ENCODE measurements around the gene WDCP.
"Not testable (repeated sequence)": the region's sequence is repeated elsewhere in the genome, so short reads cannot be mapped to it uniquely, and the experiment has no call there.

The WDCP gene

DNA sequence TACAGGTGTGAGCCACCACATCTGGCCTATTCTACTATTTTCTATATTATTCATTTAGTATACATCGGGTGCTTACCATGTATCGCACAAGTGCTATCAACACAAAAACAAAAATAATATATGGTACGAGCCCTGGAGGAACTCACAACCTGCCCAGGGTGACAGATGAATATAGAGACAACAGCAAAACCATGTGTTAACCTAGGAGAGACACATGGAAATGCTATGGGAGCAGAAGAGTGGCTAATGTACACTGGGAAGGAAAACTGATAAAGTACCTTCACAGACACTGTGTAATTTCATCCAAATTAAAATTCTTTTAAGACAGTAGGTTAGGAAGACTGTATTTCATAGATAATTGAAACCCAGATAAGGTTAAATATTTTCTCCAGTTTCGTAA, 25.1 kb upstream of the WDCP start:
- FAIRE-seq (no peak), DNase-seq (ENCODE audit: low spot score) (no peak)

DNA sequence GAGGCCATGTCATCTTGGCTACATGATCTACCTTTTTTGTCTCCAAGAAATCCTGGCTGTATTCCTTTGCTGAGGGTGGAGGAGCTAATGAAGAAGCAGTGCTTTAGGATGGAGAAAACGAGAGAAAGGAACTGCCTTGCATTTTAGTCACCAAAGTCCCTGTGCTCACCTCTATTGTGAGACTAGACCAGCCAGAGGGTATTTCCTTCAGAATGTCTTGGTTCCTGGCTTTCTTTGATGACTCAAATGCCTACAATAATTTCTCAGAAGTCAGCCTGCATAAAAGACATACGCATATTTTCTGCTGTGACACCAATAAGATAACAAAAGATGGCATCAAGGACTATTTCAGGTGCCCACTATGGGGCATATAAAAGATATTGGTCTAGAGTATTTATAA, 18.1 kb upstream of the WDCP start:
- FAIRE-seq (no peak), DNase-seq (ENCODE audit: low spot score) (no peak)

DNA sequence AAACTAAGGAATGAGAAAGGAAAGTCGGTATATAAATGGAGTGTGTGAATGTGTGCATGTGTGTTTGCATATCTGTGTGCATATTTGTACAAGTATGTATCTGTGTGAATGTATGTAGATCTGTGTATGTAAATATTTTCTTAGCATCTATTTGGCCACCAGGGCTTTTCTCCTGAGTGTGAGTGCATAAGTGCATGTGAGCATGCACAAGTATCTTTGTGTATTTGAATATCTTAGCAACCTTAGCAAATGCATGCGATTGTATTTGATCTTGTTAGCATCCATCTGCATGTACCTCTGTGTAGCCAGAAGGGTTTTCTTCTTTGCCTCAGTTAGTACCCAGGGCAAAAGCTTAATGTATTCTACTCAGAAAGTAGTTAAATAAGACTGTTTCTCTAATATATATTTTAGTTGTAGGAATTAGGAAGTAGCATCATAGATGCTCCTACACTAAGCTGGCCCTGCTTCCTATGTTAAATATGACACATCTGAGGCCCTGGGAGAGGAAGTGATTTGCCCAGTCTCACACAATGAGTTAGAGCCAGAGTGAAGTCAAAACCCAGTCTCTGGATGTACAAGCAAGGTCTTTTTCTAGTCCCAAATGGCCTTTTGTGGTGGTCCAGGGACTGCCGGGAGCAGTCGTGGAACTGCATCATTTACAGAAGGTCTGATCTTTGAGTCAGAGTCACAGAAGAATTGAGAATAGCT, 11.5 kb upstream of the WDCP start:
- DNase-seq (ENCODE audit: low spot score) (no peak), FAIRE-seq (no peak)

DNA sequence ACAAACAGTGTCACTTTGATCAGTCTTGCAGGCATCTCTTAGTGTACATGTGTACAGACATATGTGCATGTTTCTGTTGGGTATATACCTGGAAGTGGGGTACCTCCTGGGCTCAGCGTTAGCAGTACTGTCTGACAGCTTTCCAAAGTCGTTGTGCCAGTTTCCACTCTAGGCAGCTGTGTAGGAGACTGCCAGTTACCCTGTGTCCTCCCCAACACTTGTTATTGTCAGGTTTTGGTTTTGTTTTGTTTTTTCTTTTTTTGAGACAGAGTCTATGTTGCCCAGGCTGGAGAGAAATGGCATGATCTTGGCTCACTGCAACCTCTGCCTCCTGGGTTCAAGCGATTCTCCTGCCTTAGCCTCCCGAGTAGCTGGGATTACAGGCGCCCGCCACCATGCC, 8.6 kb upstream of the WDCP start:
- no peak for DNase-seq (ENCODE audit: low spot score)
- FAIRE-seq: no peak

- FAIRE-seq (peak; percentile 40), DNase-seq (ENCODE audit: low spot score) (no peak)
Observed at GRCh38 chr2:24054366-24055010, 7.3 kb upstream of the WDCP start.

DNA sequence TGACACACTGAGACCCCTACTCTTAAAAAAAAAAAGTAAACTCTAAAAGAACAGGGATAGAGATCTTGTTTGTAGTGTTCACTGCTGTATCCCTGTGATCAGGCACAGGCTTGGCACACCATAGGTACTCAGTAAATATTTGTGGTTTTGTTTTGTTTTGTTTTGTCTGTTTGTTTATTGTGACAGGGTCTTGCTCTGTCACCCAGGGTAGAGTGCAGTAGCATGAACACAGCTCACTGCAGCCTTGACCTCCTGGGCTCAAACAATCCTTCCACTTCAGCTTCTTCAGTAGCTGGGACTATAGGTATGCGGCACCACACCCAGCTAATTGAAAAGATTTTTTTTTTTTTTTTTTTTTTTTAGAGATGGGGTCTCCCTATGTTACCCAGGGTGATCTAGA, 5.8 kb upstream of the WDCP start:
- no peak for FAIRE-seq
- no peak for DNase-seq (ENCODE audit: low spot score)

- FAIRE-seq (no peak), DNase-seq (ENCODE audit: low spot score) (no peak)
Observed at GRCh38 chr2:24051833-24052232, 4.6 kb upstream of the WDCP start.

- no peak for DNase-seq (ENCODE audit: low spot score)
- FAIRE-seq: no peak
Observed at GRCh38 chr2:24050041-24050979, 3.1 kb upstream of the WDCP start.

DNA sequence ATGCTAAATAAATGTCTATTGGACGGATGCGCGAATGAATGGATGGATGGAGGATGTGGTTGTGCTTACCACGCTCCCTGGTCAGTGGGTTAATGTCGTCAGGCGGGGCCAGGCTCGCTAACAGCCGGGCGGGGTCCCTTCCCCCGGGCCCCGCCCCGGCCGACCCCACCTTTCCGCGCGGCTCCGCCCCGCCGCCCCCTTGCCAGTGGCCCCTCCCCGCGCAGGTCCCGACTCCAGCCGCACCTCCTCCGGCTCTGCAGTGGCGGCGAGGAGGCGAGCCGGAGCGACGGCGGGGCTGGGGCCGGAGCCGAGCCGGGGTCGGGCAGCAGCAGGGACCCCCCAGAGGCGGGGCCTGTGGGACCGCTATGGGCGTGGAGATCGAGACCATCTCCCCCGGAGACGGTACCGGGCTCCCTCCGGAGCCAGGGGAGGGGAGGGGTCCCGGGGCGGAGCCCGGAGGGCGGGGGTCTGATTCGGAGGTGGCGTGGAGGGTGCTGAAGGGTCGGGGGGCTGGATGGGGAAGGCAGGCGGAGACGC, 2.4 kb upstream of the WDCP start, which contains the start of gene FKBP1B:
FKBP1B (plus strand) TSS at position 257 of the 537 bp plus-strand sequence; CDS start at position 366, 109 bp downstream.
- DNase-seq (ENCODE audit: low spot score) (peak; percentile 85), FAIRE-seq (no peak)

DNA sequence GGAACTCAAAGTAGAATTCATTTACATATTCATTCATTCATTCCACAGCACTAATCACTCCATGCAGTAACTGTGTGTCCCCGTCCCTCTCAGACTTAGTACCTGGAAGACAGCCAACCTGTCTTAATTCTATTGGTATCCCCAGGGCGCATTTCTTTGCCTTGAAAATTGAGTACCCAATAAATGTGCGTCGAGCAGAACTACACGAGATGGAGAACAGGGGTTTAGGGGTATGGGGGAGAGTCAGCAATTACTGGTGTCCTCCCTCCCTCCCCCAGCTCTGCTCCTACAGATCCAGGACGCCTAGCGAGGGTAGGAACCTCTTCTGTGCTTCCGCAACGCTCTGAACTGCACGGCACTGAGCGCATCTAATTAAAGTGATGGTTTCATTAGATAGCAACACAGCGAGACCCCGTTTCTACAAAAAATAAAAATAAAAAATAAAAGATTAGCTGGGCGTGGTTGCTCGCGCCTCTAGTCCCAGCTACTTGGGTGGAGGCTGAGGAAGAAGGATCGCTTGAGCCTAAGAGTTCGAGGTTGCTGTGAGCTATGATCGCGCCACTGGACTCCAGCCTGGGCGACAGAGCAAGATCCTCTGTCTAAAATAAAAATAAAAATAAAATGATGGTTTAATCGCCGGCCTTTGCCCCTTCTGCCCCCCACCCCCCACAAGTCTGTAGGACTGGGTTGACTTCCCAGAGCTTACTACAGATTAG, 1.7 kb upstream of the WDCP start:
- FAIRE-seq: no peak

DNA sequence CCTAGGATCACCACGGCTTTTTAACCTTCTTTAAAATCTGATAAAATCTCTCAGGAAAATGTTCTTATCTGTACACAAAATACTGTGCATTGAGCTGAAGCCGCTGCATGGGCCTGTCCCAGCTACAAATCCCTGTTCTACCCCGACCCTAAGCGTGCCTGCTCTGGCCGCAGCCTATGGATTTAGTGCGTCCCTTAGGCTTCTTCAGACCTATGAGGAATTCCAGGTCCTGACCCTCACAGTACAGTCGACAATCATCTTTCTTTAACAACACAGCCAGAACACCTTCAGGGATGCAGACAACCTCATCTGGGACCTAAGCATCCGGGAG, 477 bp upstream of the WDCP start:
- no peak for FAIRE-seq
- DNase-seq (ENCODE audit: low spot score): no peak

More for the DNA sequence above, 1.7 kb upstream of the WDCP start:
- DNase-seq (ENCODE audit: low spot score): no peak

GRCh38 chr2:24046599-24046929, 627 bp downstream of the WDCP start:
- FAIRE-seq: no peak
- DNase-seq (ENCODE audit: low spot score): no peak

DNA sequence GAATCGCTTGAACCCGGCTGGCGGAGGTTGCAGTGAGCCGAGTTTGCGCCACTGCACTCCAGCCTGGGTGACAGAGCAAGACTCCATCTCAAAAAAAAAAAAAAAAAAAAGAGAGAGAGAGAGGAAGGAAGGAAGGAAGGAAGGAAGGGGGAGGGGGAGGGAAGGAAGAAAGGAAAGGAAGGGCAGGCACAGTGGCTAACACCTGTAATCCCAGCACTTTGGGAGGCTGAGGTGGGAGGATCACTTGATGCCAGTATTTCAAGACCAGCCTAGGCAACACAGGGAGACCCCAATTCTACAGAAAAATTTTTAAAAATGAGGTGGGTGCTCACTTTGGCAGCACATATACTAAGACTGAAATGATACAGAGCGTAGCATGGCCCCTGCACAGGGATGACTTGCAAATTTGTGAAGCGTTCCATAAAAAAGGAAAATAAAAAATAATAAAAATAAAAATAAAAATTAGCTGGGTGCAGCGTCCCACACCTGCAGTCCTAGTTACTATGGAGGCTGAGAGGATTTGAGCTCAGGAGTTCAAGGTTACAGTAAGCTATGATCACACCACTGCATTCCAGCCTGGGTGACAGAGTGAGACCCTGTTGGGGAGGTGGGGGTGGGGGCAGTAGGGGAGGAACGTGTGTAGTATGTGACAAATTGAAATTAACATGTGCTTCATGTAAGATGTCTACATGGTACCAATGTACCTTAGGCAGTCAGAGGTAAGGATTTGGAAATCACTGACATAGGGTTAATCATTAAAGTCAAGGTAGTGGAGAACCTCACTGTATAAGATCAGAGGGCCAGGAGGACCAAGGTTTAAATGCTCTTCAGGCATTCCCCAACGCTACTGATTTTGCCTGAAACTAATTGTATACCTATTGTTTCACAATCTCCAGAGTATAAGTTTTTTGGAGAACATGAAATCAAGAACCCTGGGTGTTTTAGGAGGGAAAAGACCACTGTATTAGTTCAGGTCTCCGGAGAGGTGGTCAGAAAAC, 1.4 kb downstream of the WDCP start:
- DNase-seq (ENCODE audit: low spot score): no peak
- no peak for FAIRE-seq

DNA sequence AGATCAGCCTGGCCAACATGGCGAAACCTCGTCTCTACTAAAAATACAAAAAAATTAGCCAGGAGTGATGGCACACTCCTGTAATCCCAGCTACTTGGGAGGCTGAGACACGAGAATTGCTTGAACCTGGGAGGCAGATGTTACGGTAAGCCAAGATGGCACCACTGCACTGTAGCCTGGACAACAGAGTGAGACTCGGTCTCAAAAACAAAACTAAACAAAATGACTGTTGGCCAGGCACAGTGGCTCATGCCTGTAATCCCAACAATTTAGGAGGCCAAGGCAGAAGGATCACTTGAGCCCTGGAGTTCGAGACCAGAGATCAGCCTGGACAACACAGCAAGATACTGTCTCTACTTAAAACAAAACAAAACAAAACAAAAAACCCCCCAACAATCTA, 4.1 kb downstream of the WDCP start:
- FAIRE-seq: not testable (repeated sequence)

GRCh38 chr2:24040511-24040910, 6.7 kb downstream of the WDCP start:
- DNase-seq (ENCODE audit: low spot score): no peak

More for the DNA sequence above, 4.1 kb downstream of the WDCP start:
- DNase-seq (ENCODE audit: low spot score): not testable (repeated sequence)

DNA sequence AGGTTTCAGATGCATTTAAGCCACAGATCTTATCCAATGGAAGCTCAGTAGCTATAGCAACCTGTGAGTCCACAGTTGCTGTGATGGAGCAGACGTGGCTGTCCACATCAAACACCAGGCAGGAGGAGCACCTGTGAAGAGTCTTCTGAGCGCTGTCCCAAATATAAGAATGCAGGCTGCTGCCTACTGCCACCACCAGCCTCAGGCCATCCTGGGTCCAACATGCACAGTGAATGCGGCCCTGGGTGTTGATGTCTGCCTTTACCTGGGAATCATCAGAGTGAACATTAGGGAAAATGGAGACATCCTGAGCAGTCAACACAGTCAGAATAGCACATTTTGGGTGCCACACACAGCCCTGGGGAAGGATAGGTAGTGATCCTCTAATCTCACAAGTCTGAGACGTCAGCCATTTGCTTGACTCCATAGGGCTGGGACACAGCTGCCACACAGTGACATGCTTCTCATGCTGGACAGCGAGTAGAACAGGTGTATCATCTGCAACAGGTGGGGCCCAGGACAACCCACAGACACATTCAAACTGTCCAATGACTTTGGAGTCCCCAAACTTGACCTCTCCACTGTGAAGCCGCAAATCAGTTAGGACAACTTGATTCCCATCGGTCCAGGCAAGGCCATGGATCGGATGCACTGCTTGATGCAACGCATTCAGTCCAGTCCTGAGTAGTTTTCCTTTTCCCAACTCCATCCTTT, 8.2 kb downstream of the WDCP start:
- FAIRE-seq (no peak), DNase-seq (ENCODE audit: low spot score) (no peak)

More at GRCh38 chr2:24040511-24040910, 6.7 kb downstream of the WDCP start:
- FAIRE-seq: no peak

DNA sequence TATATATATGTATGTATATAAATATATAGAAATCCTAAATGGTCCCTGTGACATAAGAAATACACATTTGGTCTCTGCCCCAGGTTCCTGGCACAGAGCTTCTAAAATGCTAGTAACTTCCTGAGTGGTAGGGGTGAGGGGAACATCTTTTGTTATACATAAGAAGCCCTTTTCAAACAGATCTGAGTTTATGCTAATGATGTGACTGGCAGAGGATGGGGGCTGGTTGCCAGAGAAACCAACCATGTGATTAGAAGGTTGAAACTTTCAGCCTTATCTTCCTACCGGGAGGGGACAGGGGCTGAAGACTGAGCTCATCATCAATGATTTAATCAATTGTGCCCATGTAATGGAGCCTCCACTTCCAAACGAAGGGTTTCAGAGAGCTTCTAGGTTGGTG, 21.0 kb downstream of the WDCP start:
- DNase-seq (ENCODE audit: low spot score): no peak
- no peak for FAIRE-seq

DNA sequence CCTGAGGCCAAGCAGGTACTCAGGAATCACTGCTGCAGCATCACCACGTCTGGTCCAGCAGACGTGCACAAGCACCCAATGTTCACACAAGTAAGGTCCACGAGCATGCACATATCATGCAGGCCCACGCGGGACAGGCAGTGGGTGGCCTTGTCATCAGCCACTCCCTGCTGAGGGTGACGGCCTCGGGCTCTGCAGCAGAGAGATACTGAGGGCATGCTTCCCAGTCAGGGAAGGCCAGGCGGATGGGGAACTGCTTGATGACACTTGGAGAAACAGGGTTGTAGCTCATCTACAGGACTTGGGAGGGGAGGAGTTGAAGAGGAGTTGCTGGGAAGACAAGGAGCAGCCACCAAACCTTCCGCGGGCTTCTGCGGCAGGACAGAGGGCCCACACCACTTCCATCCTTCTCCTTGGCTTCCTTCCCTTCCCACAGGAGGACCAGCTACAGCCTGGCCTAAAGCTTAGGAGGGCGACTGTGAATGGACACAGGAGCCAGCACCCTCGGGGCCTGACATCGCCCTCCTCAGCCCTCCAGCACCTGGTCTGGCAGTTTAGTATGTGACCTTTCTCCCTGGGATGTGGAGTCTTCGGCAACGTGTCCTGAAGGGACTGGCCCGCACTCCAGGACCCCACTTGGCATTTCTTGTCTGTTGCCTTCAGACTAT, 22.1 kb downstream of the WDCP start:
- FAIRE-seq (no peak), DNase-seq (ENCODE audit: low spot score) (no peak)

DNA sequence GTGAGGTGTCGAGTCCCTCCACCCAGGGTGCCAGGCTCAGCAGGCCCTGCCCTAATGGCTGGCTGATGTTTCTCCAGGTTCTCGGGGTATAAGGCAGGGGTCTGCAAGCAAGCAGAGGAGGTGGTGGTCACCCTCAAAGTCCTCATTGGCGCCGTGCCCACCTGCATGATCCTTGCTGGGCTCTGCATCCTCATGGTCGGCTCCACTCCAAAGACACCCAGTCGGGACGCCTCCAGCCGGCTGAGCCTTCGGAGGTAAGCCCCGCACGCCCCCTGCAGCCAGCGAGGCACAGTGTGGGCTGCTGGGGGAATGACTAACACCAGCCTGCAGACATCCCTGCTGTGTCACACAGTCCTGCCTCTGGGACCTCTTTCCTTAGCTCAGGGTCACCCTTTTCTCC, 23.2 kb downstream of the WDCP start:
- FAIRE-seq (no peak), DNase-seq (ENCODE audit: low spot score) (no peak)
